GM13976 (cell line): ENCODE results near the gene STK11IP.

Experiments used
- DNase-seq: peaks from one replicate; pipeline ENCODE4 v3.0.0; 2012; ENCODE audit warnings: low spot score
- CTCF ChIP-seq: IDR thresholded peaks from 2 replicates; pipeline ENCODE4 v1.5.1; 2012; ENCODE audit warnings: borderline replicate concordance, mild to moderate bottlenecking; ENCODE audit not compliant: insufficient read depth; ENCODE audit errors: extremely low read depth, missing control alignments, control extremely low read depth
- in situ Hi-C: fragments of 300-500 bp; cut with MboI; formaldehyde crosslinking; loops from one replicate; pipeline ENCODE4 v1.12.0; 2022; ENCODE audit warnings: low sequenced_read_pairs, mixed read lengths, inconsistent platforms; ENCODE audit not compliant: unreplicated experiment

The STK11IP gene

DNA sequence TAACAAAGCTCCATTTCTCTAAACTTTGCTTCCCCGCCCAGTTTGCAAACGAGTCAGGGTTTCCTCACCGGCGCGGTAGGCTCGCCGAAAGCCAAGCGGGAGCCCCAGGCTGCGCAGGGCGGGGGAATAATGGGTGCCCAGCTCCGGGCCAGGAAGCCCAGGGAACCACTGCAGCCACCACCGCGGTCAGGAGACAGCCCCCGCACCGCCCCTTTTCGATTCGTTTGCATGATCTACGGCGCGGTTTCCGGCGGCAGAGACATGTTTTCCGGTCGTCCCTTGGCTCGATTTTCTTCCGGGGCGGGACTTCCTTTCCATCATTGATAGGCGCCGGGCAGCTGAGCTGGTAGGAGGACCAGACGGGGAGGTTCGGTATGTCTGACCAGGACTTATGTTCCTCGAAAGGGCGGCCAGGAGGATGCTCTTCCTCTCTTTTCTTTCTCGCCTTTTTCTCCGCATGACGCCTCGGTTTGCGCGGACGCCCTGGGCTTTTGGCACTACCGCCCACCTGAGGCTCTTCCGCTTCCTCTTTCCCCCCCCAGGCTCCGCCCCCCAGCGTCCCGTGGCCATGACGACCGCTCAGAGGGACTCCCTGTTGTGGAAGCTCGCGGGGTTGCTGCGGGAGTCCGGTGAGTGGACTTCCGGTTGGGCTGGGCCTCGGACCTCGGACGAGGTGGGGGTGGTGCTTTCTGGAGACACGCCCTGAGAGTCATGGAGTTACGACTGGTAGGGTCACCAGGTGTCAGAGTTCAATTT lies at the start of gene STK11IP:
STK11IP (plus strand) TSS at position 306 of the 756 bp plus-strand sequence; CDS start at position 569, 263 bp downstream.
- peak; percentile 96 for DNase-seq
- in situ Hi-C loops, result no loop called here
- no peak for TF ChIP-seq CTCF

DNA sequence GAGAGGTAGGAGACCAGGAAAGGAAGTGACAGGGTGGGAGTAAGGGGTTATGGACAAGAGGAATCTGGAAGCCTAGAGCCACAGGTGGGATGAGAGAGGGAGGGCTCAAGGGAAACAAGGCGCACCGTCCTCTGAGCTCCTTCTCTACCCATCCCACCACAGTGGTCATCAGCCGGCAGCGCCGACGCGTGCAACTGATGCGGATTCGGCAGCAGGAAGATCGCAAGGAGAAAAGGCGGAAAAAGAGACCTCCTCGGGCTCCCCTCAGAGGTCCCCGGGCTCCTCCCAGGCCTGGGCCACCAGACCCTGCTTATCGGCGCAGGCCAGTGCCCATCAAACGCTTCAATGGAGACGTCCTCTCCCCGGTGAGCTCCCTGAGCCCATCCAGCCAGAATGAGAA lies 48.7 kb upstream of the STK11IP start:
- TF ChIP-seq CTCF, result no peak
- no peak for DNase-seq
- in situ Hi-C loops, result no loop called here

DNA sequence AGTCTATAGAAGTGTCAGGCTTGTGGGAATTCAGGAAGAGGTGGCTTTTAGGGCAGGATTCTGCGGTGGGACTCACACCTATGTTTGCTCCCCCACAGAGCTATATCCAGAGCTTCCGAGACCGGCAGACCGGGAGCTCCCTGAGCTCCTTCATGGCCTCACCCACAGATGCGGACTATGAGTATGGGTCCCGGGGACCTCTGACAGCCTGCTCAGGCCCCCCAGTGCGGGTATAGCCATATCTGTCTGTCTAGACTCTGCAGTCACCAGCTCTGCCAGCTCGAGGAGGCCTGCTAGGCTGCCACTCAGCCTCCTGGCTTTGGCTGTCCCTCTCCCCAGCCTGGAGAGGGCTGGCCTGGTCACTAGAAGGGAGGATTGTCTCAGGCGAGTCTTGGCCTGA lies 48.0 kb upstream of the STK11IP start:
- DNase-seq, result no peak
- in situ Hi-C loops, result no loop called here
- TF ChIP-seq CTCF, result no peak

GRCh38 chr2:219551441-219552381 lies 45.9 kb upstream of the STK11IP start:
- TF ChIP-seq CTCF, result no peak
- DNase-seq, result no peak
- in situ Hi-C loops, result no loop called here

- peak; percentile 95 for DNase-seq
- in situ Hi-C loops, result no loop called here
- TF ChIP-seq CTCF, result no peak
Measured at GRCh38 chr2:219552382-219553167, 45.1 kb upstream of the STK11IP start.

GRCh38 chr2:219553168-219553417 lies 44.6 kb upstream of the STK11IP start:
- in situ Hi-C loops, result no loop called here
- no peak for TF ChIP-seq CTCF

More at GRCh38 chr2:219553168-219553417, 44.6 kb upstream of the STK11IP start:
- DNase-seq, result no peak
